IPS DF 6.9 (cell line): ENCODE measurements around the gene MATCAP1.
A peak's percentile ranks its signal among the peaks of the same experiment; 100 is the strongest.

ENCODE experiments used
- DNase-seq: peaks from one replicate; pipeline ENCODE4 v3.0.0-alpha.2; 2013; ENCODE audit warnings: low read depth, low spot score
- H3K27ac ChIP-seq: one replicate; pipeline ENCODE4 v1.5.1; 2013; ENCODE audit warnings: low read length, control low read depth
- H3K27me3 ChIP-seq: 2 replicates; pipeline ENCODE4 v1.6.1; 2013; ENCODE audit warnings: mild to moderate bottlenecking, low read length; ENCODE audit not compliant: control insufficient read depth, insufficient read depth
- H3K36me3 ChIP-seq: 2 replicates; pipeline ENCODE4 v1.6.1; 2013; ENCODE audit warnings: low read length; ENCODE audit not compliant: control insufficient read depth, insufficient read depth
- H3K4me1 ChIP-seq: 2 replicates; pipeline ENCODE4 v1.6.1; 2013; ENCODE audit warnings: low read length; ENCODE audit not compliant: control insufficient read depth, insufficient read depth
- H3K4me3 ChIP-seq: 2 replicates; pipeline ENCODE4 v1.5.1; 2013; ENCODE audit warnings: mild to moderate bottlenecking, low read length
- H3K9me3 ChIP-seq: 2 replicates; pipeline ENCODE4 v1.6.1; 2013; ENCODE audit warnings: low read length, inconsistent platforms; ENCODE audit not compliant: control insufficient read depth, insufficient read depth
- WGBS: extraction: QIAGEN DNeasy Blood & Tissue Kit; methylation state at CpG from one replicate; pipeline ENCODE4 v1.1.7; 2013; ENCODE audit warnings: mixed read lengths, missing lambda C conversion rate; ENCODE audit not compliant: insufficient read length, insufficient coverage; 5-methylcytosine and 5-hydroxymethylcytosine counted together

MATCAP1 gene

DNA sequence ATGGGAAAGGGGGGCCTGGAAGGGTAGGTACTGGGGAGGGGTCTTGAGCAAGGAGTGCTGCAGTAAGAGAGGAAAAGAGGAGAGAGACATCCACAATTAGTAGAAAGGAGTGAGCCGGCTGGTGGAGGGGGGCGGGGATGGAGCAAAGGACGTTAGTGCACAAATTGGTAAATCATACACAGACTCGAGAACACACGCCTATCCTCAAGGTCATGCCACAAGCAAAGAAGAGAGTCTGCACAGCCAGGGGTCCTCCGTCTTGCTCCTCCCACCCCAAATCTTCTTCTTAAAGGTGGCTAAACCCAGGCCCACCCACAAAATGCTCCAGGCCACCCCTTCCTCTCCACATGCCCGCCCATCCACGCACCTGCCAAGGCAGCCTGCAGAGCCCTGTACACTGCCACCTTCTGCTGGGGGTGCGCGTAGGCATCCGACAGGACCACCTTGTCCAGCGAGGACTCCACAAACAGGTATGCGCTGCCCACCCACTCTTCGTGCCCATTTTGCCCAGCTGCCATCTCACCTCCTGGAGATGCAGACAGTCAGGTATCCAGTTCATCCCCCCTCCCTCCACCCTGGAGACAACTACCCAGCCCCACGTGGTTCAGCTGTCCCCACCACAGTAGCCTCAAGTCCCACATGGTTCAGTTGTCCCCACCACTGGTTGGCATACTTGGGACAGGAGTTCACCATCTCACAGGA is 27.5 kb downstream of the MATCAP1 start:
- no CpG with 5 or more reads among the region's 15 CpGs for WGBS
- no peak for DNase-seq

DNA sequence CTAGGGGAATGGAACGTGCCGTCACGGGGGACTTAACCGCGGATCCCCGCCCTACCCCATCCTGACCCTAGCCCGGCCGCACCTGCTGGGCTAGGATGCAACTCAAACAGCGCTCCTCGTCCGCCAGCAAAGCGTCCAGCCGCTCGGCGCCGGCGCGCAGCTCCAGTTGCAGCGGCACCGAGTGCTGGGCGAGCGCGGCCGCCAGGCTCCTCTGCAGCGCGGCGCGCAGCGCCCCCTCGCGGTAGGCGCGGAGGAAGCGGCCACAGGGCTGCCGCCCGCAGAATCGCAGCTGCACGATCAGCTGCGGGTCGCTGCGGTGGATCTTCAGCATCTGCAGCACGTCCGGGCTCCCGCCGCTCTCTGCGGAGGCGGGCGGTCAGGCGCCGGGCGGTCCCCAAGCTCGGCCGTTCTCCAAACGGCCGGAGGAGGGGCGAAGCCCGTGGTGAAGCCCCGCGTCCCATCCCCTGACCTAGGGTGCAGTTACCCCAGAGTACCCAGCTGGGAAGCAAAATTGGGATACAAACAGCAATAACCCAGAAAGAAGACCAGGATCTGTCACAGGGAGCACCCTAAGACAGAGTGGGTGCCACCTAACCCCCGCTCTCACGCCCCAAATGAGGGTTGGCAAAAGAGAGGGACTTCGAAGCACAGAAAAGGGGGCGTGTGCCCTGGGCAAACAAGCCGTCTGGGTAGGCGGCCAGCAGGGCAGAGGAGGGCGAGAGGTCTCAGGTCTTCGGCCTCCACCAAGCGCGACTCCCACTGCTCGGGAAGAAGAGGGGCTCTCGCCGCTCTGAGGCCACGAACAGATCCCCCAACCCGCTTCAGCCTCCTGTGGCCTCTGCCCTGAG is 28.2 kb downstream of the MATCAP1 start:
- Histone ChIP-seq H3K27ac (no peak overlapping the region), H3K4me1 (peaks cover 5% of the 10 kb centered on the region), H3K36me3 (no peaks in the 10 kb centered on the region), H3K27me3 (peaks cover 77% of the 10 kb centered on the region), H3K9me3 (no peaks in the 10 kb centered on the region), H3K4me3 (peak overlapping the region; percentile 20; the same call in 1 of the 2 replicates)
- DNase-seq = no peak
- WGBS = no CpG with 5 or more reads among the region's 74 CpGs

More for the DNA sequence above, 27.5 kb downstream of the MATCAP1 start:
- H3K27ac ChIP-seq = no peak overlapping the region
- H3K4me3 ChIP-seq = no peak overlapping the region
- H3K4me1 ChIP-seq = peaks cover 3% of the 10 kb centered on the region; the same call in 1 of the 2 replicates
- H3K36me3 ChIP-seq = no peaks in the 10 kb centered on the region
- H3K27me3 ChIP-seq = peaks cover 83% of the 10 kb centered on the region
- H3K9me3 ChIP-seq = no peaks in the 10 kb centered on the region

DNA sequence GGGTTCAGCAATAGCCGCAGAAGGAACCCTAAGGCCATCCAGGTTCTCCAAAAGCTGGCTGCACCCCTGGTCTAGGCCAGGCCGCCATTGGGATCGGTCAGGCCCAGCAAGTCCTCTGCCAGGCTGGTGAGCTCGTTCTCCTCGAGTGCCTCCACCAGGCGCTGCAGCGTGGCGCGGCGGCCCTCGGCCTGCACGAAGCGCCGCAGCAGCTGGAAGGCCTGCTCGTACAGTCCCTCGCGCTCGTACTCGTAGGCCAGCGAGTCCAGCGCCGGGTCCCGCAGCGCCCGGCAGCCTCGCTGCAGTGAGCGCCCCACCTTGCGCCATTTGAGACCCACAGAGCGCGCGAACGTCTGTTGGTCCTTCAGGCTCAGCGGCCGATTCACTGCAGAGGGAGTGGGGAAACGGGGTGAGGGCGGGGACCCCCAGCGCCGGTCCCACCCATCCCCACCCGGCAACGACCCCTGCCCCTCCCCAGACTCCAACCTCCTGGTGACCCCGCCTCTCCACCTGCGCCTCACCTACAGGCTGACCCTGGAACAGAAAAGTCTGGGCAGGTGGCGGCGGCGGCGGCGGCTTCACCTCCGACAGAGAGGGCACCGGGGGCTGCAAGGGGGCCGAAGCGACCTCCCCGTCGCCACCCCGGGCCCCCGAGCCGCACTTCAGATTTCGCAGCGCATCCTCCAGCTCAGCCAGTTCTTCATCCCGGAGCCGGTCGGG is 29.0 kb downstream of the MATCAP1 start:
- H3K36me3 ChIP-seq = no peaks in the 10 kb centered on the region
- H3K4me3 ChIP-seq = peak overlapping the region; percentile 20; the same call in 1 of the 2 replicates
- no peak overlapping the region for H3K27ac ChIP-seq
- no CpG with 5 or more reads among the region's 61 CpGs for WGBS
- H3K4me1 ChIP-seq = peaks cover 5% of the 10 kb centered on the region
- peaks cover 71% of the 10 kb centered on the region for H3K27me3 ChIP-seq
- no peaks in the 10 kb centered on the region for H3K9me3 ChIP-seq
- no peak for DNase-seq

DNA sequence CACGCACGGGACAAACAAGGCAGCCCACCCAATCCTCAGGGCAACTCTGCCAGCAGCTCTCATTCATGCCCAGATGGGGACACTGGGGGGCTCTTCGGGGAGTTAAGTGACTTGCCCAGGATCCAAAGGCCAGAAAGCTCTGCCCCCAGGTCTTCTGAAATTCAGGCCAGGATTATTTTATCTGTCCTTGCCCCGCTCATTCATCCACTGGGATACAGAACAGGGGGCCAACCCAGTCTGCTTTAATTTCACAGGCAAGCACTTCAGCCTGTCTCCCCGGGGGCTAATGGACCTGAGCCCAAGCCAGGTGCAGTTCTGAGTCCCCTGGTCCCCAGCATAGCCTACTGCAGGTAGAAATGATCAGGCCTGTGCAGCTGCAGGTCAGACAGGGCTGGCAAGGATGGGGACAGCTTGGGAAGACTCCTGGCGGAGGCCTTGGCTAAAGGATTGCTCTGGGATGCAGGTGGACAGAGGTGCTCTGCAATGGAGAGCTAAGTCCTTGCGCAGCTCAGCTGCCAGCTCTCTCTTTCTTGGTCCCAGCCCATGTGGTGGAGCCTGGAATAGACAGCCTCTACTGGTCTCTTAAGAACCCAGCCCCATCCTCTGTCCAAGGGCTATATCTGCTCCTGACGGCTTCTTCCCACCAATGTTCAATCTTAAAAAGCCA is 32.2 kb downstream of the MATCAP1 start:
- H3K4me1 ChIP-seq = peaks cover 10% of the 10 kb centered on the region
- H3K27me3 ChIP-seq = peaks cover 40% of the 10 kb centered on the region
- H3K9me3 ChIP-seq = no peaks in the 10 kb centered on the region
- DNase-seq = no peak
- H3K4me3 ChIP-seq = peak overlapping the region; percentile 83; the same call in 1 of the 2 replicates
- H3K36me3 ChIP-seq = peaks cover 8% of the 10 kb centered on the region
- H3K27ac ChIP-seq = no peak overlapping the region
- WGBS = no CpG with 5 or more reads among the region's 8 CpGs

DNA sequence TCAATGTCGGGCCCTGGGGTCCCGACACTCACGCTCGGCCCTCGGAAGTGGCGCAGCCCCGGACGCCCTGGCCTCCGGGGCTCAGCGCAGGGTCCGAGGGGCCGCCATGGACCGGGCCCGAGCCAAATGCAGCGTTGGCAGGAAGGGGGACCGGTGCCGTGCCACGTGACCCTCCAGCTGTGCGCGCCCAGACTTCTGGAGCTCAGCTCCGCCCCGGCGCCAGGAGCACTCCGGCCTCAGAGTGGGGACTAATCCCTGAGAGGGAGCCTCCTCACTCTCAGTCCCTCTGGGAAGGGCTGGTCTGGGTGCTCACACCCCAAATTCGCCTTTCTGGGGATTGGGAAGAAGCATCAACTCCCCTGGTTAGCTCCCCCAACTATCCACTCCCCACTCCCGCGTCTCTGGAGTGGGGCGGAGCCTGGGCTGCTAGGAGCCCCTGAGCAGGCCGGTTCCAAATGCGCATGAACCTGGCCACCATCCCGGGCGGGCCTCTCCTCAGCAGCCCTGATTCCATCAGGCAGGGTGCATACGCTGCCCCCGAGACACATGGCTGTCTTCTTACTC is 32.8 kb downstream of the MATCAP1 start, which contains the start of gene B3GNT9:
Gene B3GNT9, minus strand, starts transcription at position 166 of the 564 bp plus-strand sequence. CDS start 513 bp downstream, outside the sequence.
- Histone ChIP-seq H3K4me3 (peak within 1 kb of the TSS; percentile 83; the same call in 1 of the 2 replicates), H3K27ac (no peak within 1 kb of the TSS), H3K36me3 (peaks cover 8% of the 10 kb centered on the region), H3K27me3 (peaks cover 34% of the 10 kb centered on the region), H3K4me1 (peaks cover 10% of the 10 kb centered on the region), H3K9me3 (no peaks in the 10 kb centered on the region)
- no peak for DNase-seq
- WGBS = no CpG with 5 or more reads among the region's 34 CpGs

DNA sequence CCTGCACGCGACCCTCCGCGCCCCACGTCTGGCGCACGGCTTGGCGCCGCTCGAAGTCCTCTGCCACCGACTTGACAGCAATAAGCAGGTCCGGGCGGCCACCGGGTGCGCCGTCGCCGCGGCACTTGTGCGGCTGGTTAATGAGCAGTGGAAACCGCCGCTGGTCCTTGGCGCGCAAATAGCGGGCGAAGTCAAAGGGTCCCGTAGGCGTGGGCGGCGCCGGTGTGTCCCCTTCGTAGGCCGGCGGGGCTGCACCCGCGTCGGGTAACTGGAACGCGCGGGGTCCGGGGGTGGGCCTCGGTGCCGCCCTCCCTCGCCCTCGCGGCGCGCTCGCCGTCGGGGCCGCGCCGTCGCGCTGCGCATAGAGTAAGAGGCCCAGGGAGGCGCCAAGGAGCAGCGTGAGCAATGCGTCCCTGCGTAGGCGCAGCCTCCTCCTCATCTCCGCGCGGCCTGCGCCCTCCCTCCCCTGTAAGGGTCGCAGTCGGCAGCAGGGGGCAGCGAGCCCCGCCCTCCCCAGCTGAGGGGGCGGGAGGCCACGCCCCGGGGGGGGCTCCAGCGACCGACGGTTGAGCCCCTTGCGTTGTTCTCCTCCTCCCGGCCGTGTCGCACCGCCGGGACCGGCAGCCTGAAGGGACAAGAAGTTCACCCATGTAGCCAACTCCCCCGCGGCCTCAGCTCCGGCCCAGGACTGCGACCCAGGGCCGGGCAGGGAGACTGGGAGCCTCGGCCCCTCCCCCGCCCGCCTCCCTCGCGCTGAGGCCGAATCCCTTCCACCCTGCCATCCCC is 33.5 kb downstream of the MATCAP1 start:
- H3K27ac ChIP-seq = no peak overlapping the region
- DNase-seq = no peak
- peak overlapping the region; percentile 83; the same call in 1 of the 2 replicates for H3K4me3 ChIP-seq
- no CpG with 5 or more reads among the region's 94 CpGs for WGBS
- peaks cover 10% of the 10 kb centered on the region for H3K4me1 ChIP-seq
- H3K9me3 ChIP-seq = no peaks in the 10 kb centered on the region
- peaks cover 8% of the 10 kb centered on the region for H3K36me3 ChIP-seq
- H3K27me3 ChIP-seq = peaks cover 29% of the 10 kb centered on the region

DNA sequence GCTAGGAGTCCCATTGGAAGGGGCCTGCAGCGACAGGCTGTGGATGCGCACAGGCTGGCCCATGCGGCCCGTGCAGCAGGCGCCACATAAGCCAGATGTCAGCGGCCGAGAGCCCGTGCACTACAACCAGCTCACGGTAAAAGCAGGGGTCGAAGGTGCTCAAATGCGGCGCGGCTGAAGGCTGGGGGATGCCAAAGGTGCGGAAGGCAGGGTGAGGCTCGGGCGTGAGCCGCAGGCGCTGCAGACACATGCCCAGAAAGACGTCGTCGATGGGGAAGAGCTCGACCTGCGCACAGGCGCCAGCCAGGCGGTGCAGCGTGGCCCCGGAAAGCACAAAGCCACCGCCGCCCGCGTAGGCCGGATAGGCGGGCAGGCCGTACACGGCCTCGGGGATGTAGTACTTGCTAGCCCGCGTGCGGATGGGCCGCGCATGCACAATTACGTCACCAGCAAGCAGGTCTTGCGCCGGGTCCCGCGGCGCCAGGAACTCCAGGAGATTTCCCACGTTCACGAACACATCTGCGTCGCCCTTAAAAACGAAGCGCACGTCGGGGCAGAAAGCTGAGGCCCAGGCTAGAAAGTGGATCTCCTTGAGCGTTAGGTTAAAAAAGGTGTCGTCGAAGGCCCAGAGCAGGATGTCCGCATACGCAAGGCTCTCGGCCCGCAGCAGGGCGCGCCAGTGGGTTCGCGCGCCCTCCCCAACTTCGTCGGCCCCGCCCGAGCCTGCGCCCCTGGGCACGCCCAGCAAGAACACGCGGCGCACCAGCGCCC is 34.3 kb downstream of the MATCAP1 start:
- H3K27ac ChIP-seq = no peak overlapping the region
- no CpG with 5 or more reads among the region's 77 CpGs for WGBS
- H3K4me1 ChIP-seq = peaks cover 7% of the 10 kb centered on the region
- no peaks in the 10 kb centered on the region for H3K9me3 ChIP-seq
- DNase-seq = no peak
- peaks cover 24% of the 10 kb centered on the region for H3K27me3 ChIP-seq
- peaks cover 8% of the 10 kb centered on the region for H3K36me3 ChIP-seq
- H3K4me3 ChIP-seq = peak overlapping the region; percentile 83; the same call in 1 of the 2 replicates

DNA sequence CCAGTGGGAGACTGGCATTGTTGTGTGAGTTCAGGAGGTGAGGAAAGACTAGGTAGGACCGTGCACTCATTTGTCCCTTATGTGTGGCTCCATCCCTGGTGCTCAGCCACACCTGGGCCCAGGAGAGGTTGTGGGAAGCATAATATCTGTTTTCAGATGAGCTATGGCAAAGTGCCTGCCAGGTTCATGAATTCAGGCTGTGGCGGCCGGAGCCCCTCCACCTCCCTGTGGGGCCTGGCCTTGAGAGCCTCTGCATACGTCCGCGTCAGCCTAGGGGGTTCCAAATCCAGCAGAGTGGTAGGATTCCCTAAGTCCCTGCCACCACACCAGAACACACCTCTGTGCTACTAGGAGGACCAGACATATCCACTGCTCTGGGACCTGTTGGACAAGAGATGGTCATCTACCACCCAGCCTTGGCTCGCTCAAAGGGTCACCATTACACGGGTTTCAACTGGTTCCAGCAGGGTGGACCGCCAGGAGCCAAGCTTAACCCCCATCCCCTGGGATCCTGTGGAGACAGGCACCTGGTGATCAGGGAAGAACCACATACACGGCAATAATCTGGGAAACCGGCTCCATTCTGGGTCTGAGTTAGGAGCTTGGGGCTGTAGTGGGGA is 35.0 kb downstream of the MATCAP1 start:
- WGBS = no CpG with 5 or more reads among the region's 11 CpGs
- Histone ChIP-seq H3K27me3 (peaks cover 17% of the 10 kb centered on the region; the same call in 1 of the 2 replicates), H3K36me3 (peaks cover 8% of the 10 kb centered on the region)

More for the DNA sequence above, 35.0 kb downstream of the MATCAP1 start:
- peaks cover 7% of the 10 kb centered on the region for H3K4me1 ChIP-seq
- no peaks in the 10 kb centered on the region for H3K9me3 ChIP-seq
- no peak overlapping the region for H3K27ac ChIP-seq
- DNase-seq = no peak
- H3K4me3 ChIP-seq = no peak overlapping the region
